HG03064 (cell line): Measurements from ENCODE around the gene PYGL.
"Not testable (repeated sequence)": the region's sequence is repeated elsewhere in the genome, so short reads cannot be mapped to it uniquely, and the experiment has no call there.

ENCODE experiments used
- ATAC-seq: cut with Tn5 transposase; IDR thresholded peaks from one replicate; pipeline ENCODE4 v1.9.1; 2021; ENCODE audit warnings: low read depth; ENCODE audit not compliant: unreplicated experiment

The PYGL gene

GRCh38 chr14:50929506-50929905, 14.8 kb downstream of the PYGL start:
- ATAC-seq: no peak

- no peak for ATAC-seq
Observed at GRCh38 chr14:50928002-50928635, 16.2 kb downstream of the PYGL start.

- ATAC-seq: no peak
Observed at GRCh38 chr14:50926851-50927386, 17.4 kb downstream of the PYGL start.

GRCh38 chr14:50924843-50925242, 19.4 kb downstream of the PYGL start:
- no peak for ATAC-seq

- ATAC-seq: no peak
Observed at GRCh38 chr14:50924236-50924635, 20.0 kb downstream of the PYGL start.

GRCh38 chr14:50922803-50923202, 21.5 kb downstream of the PYGL start:
- no peak for ATAC-seq

- ATAC-seq: no peak
Observed at GRCh38 chr14:50920482-50921230, 23.6 kb downstream of the PYGL start.

GRCh38 chr14:50919524-50919923, 24.8 kb downstream of the PYGL start:
- not testable (repeated sequence) for ATAC-seq

- no peak for ATAC-seq
Observed at GRCh38 chr14:50917449-50917848, 26.8 kb downstream of the PYGL start.

- no peak for ATAC-seq
Observed at GRCh38 chr14:50910495-50911420, 33.5 kb downstream of the PYGL start.

GRCh38 chr14:50906326-50907065, 37.8 kb downstream of the PYGL start:
- no peak for ATAC-seq

GRCh38 chr14:50904719-50905118, 39.6 kb downstream of the PYGL start:
- no peak for ATAC-seq

- no peak for ATAC-seq
Observed at GRCh38 chr14:50901361-50901760, 42.9 kb downstream of the PYGL start.

- no peak for ATAC-seq
Observed at GRCh38 chr14:50897658-50898175, 46.6 kb downstream of the PYGL start.

- not testable (repeated sequence) for ATAC-seq
Observed at GRCh38 chr14:50897005-50897404, 47.3 kb downstream of the PYGL start.

- ATAC-seq: not testable (repeated sequence)
Observed at GRCh38 chr14:50896421-50896820, 47.9 kb downstream of the PYGL start.

- no peak for ATAC-seq
Observed at GRCh38 chr14:50892255-50892654, 52.0 kb downstream of the PYGL start.

- ATAC-seq: no peak
Observed at GRCh38 chr14:50887476-50887875, 56.8 kb downstream of the PYGL start.

GRCh38 chr14:50883827-50884197, 60.5 kb downstream of the PYGL start:
- no peak for ATAC-seq
